Measurements from ENCODE around the gene UBE2D3.

DNA sequence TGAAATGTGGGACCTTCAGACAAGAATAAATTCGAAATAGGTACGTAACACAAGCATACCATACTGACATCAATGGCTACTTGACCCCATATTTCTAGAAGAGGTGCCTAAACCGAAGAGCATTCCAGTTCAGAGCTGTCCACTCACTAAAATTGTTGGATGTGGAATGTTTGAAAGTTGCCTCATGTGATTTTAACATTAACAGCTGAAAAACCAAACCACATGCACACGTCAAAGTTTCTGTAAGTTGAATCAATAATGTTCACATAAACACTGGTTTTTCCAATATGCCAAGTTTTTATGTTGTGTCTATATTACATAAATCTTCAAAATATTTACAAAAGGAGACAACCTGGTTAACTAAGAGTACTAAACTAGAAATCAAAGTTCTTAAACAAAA, 3.5 kb downstream of the UBE2D3 start:
- TF ChIP-seq ZNF384 (IDR thresholded peaks at IDR 0.05) (no peak), TARDBP (IDR thresholded peaks at IDR 0.05) (no peak), SP1 (IDR thresholded peaks at IDR 0.05) (no peak), ARNT (IDR thresholded peaks at IDR 0.05) (no peak), FOXK2 (IDR thresholded peaks at IDR 0.05) (no peak), BHLHE40 (IDR thresholded peaks at IDR 0.05; ENCODE audit: borderline replicate concordance) (no peak), SUZ12 (IDR thresholded peaks at IDR 0.05) (no peak), L3MBTL2 (conservative IDR thresholded peaks at IDR 0.05) (no peak), FOXM1 (IDR thresholded peaks at IDR 0.05; ENCODE audit: borderline replicate concordance) (no peak), LEF1 (IDR thresholded peaks at IDR 0.05; ENCODE audit: borderline replicate concordance) (no peak), FOXA1 (IDR thresholded peaks at IDR 0.05) (no peak), HDGF (IDR thresholded peaks at IDR 0.05; ENCODE audit: borderline replicate concordance) (no peak)
- TF ChIP-seq, protein P1, sequence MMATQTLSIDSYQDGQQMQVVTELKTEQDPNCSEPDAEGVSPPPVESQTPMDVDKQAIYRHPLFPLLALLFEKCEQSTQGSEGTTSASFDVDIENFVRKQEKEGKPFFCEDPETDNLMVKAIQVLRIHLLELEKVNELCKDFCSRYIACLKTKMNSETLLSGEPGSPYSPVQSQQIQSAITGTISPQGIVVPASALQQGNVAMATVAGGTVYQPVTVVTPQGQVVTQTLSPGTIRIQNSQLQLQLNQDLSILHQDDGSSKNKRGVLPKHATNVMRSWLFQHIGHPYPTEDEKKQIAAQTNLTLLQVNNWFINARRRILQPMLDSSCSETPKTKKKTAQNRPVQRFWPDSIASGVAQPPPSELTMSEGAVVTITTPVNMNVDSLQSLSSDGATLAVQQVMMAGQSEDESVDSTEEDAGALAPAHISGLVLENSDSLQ (IDR thresholded peaks at IDR 0.05): no peak

Measured in HEK293T (cell line).